ENCODE results near the gene MEX3B. TPM values are rescaled to one million over a fixed set of nuclear protein-coding genes. Genes with fewer than 3 reads are reported as not detected.
"Not testable (repeated sequence)": the region's sequence is repeated elsewhere in the genome, so short reads cannot be mapped to it uniquely, and the experiment has no call there.

Gene MEX3B
- polyA plus RNA-seq, 4 donors = 12.3 to 49.7 (median 19.0) TPM

DNA sequence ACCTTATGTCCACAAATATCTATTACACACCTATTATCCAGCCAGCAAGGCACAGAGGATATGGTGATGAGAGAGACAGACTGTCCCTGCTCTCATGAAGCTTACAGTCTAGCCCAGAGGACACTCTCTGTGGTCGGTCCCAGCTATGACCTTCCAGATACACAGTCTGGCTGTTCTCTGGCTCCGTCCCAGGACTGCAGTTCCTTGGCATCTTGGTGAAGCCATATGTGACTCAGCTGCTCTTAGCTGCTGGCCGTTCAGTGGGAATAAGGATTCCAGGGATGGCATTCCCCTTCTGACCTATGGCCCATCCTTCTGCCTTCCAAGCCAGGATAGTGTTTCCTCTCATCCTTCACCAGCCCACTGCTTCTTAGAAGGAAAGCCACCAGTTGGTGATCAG is 30.8 kb downstream of the MEX3B start:
- no peak for DNase-seq (ENCODE audit: low read depth in 4 of 4, low spot score in 3 of 4)

DNA sequence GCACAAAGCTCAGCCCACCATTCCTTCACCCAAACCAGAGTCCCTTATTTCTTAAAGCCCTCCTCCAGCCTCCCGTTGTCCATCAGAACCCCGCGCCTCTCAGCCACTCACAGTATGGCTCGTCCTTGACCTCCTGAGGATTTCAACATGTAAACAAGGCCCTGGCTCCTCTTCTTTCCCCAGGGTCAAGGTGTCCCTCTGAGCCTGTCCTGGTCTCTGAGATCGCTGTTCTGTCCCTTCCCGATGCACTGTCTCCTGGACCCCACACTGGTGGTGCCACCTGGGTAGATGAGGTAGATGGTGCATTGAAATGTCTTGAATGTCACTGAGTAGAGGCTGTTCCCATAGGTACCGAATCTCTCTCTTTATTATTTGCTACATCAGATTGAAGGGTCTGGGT is 32.9 kb downstream of the MEX3B start:
- DNase-seq (ENCODE audit: low read depth in 4 of 4, low spot score in 3 of 4) = no peak

DNA sequence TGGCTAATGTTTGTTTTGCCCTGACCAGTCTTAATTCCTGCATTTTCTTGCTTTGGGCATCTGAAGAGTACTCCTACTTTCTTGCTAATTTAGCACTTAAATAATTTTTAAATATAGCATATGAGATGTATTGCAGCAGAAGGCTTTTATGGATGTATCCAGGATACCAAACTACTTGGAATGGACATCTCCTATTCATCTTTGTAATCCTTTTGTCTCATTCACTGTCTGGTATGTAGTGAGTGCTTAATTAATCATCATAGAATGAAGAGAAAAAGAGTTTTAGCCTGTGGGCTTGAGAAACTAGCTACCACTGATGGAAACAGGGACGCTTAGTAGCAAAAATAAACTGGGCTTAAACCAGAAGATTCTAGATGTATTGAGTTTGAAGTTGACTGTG is 40.6 kb downstream of the MEX3B start:
- no peak for DNase-seq (ENCODE audit: low read depth in 4 of 4, low spot score in 3 of 4)

DNA sequence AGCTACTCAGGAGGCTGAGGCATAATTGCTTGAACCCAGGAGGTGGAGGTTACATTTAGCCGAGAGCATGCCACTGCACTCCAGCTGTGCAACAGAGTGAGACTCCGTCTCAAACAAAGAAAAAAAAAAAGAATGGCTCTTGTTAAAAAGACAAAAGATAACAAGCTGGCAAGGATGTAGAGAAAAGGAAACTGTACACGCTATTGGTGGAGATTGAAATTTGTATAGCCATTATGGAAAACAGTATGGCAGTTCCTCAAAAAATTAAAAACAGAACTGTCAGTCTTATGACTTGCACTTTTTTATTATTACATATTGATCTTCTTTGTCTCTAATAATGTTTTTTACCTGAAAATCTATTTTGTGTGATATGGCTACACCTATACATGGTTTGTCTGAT is 41.9 kb downstream of the MEX3B start:
- no peak for DNase-seq (ENCODE audit: low read depth in 4 of 4, low spot score in 3 of 4)

DNA sequence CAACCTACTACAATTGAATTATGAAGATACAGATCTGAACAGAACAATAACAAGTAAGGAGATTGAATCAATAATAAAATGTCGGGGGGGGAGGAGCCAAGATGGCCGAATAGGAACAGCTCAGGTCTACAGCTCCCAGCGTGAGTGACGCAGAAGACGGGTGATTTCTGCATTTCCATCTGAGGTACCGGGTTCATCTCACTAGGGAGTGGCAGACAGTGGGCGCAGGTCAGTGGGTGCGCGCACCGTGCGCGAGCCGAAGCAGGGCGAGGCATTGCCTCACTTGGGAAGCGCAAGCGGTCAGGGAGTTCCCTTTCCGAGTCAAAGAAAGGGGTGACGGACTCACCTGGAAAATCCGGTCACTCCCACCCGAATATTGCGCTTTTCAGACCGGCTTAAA is 50.7 kb downstream of the MEX3B start:
- not testable (repeated sequence) for DNase-seq (ENCODE audit: low read depth in 4 of 4, low spot score in 3 of 4)

DNA sequence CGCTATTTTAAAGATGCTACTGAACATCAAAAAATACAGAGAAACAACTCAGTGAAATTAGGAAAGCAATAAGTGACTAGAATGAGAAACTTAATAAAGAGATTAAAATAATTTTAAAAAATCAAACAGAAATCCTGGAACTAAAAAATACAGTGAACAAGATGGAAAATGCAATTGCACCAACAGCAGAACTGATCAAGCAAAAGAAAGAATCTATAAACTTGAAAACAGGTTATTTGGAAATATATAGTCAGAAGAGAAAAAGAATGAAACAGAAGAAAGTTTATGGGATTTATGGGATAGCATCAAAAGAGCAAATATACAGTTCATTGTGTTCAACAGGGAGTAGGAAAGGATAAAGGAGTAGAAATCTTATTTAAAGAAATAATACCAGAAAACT is 53.3 kb downstream of the MEX3B start:
- DNase-seq (ENCODE audit: low read depth in 4 of 4, low spot score in 3 of 4) = no peak

Other genes with a start within 250 kb of the MEX3B start
- 10 to 100 TPM; 12.6 to 25.0 (median 21.6) TPM for gene EFL1, start 216.7 kb upstream of the MEX3B start, polyA plus RNA-seq (ENCODE audit: insufficient read length in 4 of 4)
- 1 to 10 TPM; 3.3 to 9.8 (median 5.4) TPM for gene SAXO2, start 216.8 kb upstream of the MEX3B start, polyA plus RNA-seq (ENCODE audit: insufficient read length in 4 of 4)